Hepatocyte (in vitro differentiated cells): ENCODE measurements around the gene RGS3. TPM values are rescaled to one million over a fixed set of nuclear protein-coding genes. Genes with fewer than 3 reads are reported as not detected.

Source experiments
- DNase-seq: peaks from one replicate; pipeline ENCODE4 v3.0.0-alpha.2; 2016; ENCODE audit warnings: low spot score
- H2AFZ ChIP-seq: fragments of 200-600 bp; sonication (generic); 2 replicates; pipeline ENCODE4 v1.6.0; 2016; ENCODE audit warnings: antibody characterized with exemption, mild to moderate bottlenecking
- H3K27ac ChIP-seq: fragments of 200-600 bp; sonication (generic); 2 replicates; pipeline ENCODE4 v1.5.1; 2016; ENCODE audit warnings: mild to moderate bottlenecking
- H3K27me3 ChIP-seq: fragments of 200-600 bp; sonication (generic); 2 replicates; pipeline ENCODE4 v1.6.1; 2016
- H3K36me3 ChIP-seq: fragments of 200-600 bp; sonication (generic); replicated peaks from 2 replicates; pipeline ENCODE4 v1.5.1; 2016; ENCODE audit warnings: low read depth; ENCODE audit not compliant: insufficient read depth
- H3K4me1 ChIP-seq: fragments of 200-600 bp; sonication (generic); 2 replicates; pipeline ENCODE4 v1.5.1; 2016; ENCODE audit warnings: mild to moderate bottlenecking, moderate library complexity; ENCODE audit not compliant: insufficient read depth
- H3K4me2 ChIP-seq: fragments of 200-600 bp; sonication (generic); 2 replicates; pipeline ENCODE4 v1.6.0; 2016
- H3K4me3 ChIP-seq: fragments of 200-600 bp; sonication (generic); 2 replicates; pipeline ENCODE4 v1.5.1; 2016; ENCODE audit warnings: mild to moderate bottlenecking
- H3K79me2 ChIP-seq: fragments of 200-600 bp; sonication (generic); 2 replicates; pipeline ENCODE4 v1.6.0; 2017; ENCODE audit warnings: mild to moderate bottlenecking
- H3K9me2 ChIP-seq: fragments of 200-600 bp; sonication (generic); replicated peaks from 2 replicates; pipeline ENCODE4 v1.6.0; 2017; ENCODE audit warnings: mild to moderate bottlenecking; ENCODE audit not compliant: insufficient read depth
- H3K9me3 ChIP-seq: fragments of 200-600 bp; sonication (generic); 2 replicates; pipeline ENCODE4 v1.5.1; 2016; ENCODE audit warnings: low read depth, mild to moderate bottlenecking
- H4K20me1 ChIP-seq: fragments of 200-600 bp; sonication (generic); 2 replicates; pipeline ENCODE4 v1.6.0; 2016; ENCODE audit warnings: mild to moderate bottlenecking; ENCODE audit not compliant: insufficient read depth, poor library complexity, severe bottlenecking
- EZH2 ChIP-seq: fragments of 200-600 bp; sonication (generic); IDR thresholded peaks from 2 replicates; pipeline ENCODE4 v1.6.1; 2016; ENCODE audit warnings: antibody characterized with exemption, mild to moderate bottlenecking, borderline replicate concordance
- EZH2phosphoT487 ChIP-seq: fragments of 200-600 bp; sonication (generic); IDR thresholded peaks from one replicate; pipeline ENCODE4 v1.6.1; 2018; ENCODE audit warnings: antibody characterized with exemption, mild to moderate bottlenecking, low read depth, moderate library complexity; ENCODE audit not compliant: unreplicated experiment, severe bottlenecking
- WGBS: methylation state at CpG from one replicate; pipeline ENCODE4 v1.1.6; 2016; ENCODE audit warnings: low lambda C conversion rate; ENCODE audit errors: missing lambda C conversion rate; 5-methylcytosine and 5-hydroxymethylcytosine counted together
- polyA plus RNA-seq: library from polyadenylated mRNA; unstranded; fragments of >200 nt; fragmentation: Nextera tagmentation; extraction: Ambion mirVana; gene quantifications from 2 replicates; pipeline ENCODE4 v1.2.1, GENCODE V29; 2016
- total RNA-seq: library from RNA; depleted of rRNA; stranded (reverse); fragments of >200 nt; gene quantifications from 2 replicates; pipeline ENCODE4 v1.2.3, GENCODE V29; 2014
- TF ChIP-seq, protein P1 (sequence below): fragments of 200-600 bp; sonication (generic); IDR thresholded peaks from 2 replicates; pipeline ENCODE4 v1.5.1; 2016; ENCODE audit warnings: antibody characterized with exemption, mild to moderate bottlenecking; ENCODE audit not compliant: poor library complexity

Gene RGS3
- total and polyA plus RNA-seq, 2 experiments from 2014 or later, result 48.0 to 62.7 TPM

DNA sequence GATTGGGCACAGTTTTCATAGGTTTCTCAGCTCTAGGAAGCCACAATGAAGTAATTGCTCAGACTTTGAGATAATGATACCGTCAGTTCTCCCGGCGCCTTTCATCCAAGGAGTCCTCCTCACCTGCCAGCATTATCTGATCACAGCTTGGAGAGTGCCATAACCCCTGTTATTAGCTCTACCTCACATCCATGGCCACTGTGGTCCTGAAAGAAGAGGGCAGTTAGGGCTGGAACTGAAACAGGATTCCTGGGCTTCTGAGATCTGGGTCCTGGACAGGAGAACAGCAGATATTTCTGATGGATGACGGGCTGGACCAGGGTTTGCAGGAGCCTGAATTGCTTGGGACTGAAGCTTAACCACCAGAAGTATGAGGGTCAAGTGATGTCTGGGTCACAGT is 13.5 kb downstream of the RGS3 start:
- H3K9me2 ChIP-seq, result no peaks in the 10 kb centered on the region
- H2AFZ ChIP-seq, result no peak overlapping the region
- no peak overlapping the region for H3K4me3 ChIP-seq
- DNase-seq, result no peak
- no peaks in the 10 kb centered on the region for H3K4me1 ChIP-seq
- 81% methylated on average over 4 of the region's 4 CpGs for WGBS
- no peaks in the 10 kb centered on the region for H3K36me3 ChIP-seq
- H3K79me2 ChIP-seq, result no peaks in the 10 kb centered on the region
- no peak overlapping the region for H3K4me2 ChIP-seq
- no peak overlapping the region for H3K27ac ChIP-seq
- no peaks in the 10 kb centered on the region for H3K27me3 ChIP-seq
- H4K20me1 ChIP-seq, result no peaks in the 10 kb centered on the region
- TF ChIP-seq EZH2, result no peak
- TF ChIP-seq, protein P1, sequence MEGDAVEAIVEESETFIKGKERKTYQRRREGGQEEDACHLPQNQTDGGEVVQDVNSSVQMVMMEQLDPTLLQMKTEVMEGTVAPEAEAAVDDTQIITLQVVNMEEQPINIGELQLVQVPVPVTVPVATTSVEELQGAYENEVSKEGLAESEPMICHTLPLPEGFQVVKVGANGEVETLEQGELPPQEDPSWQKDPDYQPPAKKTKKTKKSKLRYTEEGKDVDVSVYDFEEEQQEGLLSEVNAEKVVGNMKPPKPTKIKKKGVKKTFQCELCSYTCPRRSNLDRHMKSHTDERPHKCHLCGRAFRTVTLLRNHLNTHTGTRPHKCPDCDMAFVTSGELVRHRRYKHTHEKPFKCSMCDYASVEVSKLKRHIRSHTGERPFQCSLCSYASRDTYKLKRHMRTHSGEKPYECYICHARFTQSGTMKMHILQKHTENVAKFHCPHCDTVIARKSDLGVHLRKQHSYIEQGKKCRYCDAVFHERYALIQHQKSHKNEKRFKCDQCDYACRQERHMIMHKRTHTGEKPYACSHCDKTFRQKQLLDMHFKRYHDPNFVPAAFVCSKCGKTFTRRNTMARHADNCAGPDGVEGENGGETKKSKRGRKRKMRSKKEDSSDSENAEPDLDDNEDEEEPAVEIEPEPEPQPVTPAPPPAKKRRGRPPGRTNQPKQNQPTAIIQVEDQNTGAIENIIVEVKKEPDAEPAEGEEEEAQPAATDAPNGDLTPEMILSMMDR, result no peak
- no peak for TF ChIP-seq EZH2phosphoT487
- H3K9me3 ChIP-seq, result no peaks in the 10 kb centered on the region

DNA sequence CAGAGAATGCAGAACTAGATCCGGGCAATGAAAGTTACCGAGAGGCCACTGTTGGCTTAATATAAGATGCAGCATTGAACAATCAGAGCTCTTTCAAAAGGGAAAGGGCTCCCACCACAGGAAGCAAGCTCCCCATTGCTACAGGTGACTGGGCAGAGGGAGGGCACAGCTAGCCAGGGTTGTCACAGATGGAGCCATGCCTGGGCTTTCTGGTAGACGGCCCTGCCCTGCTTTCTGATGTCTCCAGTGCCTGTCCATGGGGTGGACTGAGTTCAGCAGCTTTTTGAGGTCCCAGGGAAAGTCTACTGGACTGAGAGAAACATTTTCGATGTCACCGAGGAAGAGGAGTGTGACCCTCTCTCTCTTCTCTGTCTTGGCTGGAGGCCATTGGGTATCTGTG is 14.1 kb downstream of the RGS3 start:
- Histone ChIP-seq H3K79me2 (no peaks in the 10 kb centered on the region), H3K36me3 (no peaks in the 10 kb centered on the region), H3K27me3 (no peaks in the 10 kb centered on the region), H3K4me1 (no peaks in the 10 kb centered on the region), H3K27ac (no peak overlapping the region), H3K9me3 (no peaks in the 10 kb centered on the region), H4K20me1 (no peaks in the 10 kb centered on the region), H3K4me3 (no peak overlapping the region), H2AFZ (no peak overlapping the region), H3K9me2 (no peaks in the 10 kb centered on the region), H3K4me2 (no peak overlapping the region)
- TF ChIP-seq EZH2 (no peak), EZH2phosphoT487 (no peak)
- TF ChIP-seq, protein P1, result no peak
- 90% methylated on average over 5 of the region's 5 CpGs for WGBS
- peak; percentile 2 for DNase-seq

DNA sequence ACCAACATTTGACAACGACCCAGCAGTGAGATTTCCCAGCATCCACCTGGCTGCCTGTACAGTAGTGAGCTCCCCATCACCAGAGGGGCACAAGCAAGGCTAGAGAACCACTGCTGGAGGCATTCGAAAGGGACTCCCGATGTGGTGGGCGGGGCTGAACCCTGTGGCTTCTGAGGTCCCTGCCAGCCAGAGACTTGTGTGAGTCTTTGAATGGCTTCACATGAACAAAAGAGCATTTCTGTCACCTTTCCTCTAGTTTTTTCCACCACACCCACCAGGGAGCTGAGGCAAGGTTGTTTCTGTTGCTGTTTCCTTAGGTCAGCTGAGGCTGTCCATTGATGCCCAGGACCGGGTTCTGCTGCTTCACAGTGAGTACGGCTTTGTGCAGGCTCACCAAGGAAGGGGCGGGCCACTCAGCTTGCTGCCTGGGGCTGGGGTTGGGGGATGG is 15.7 kb downstream of the RGS3 start:
- Histone ChIP-seq H3K36me3 (no peaks in the 10 kb centered on the region), H3K4me1 (peaks cover under 1% of the 10 kb centered on the region), H3K4me3 (no peak overlapping the region), H3K79me2 (no peaks in the 10 kb centered on the region), H3K4me2 (no peak overlapping the region), H4K20me1 (no peaks in the 10 kb centered on the region), H3K9me2 (no peaks in the 10 kb centered on the region), H3K9me3 (no peaks in the 10 kb centered on the region), H2AFZ (no peak overlapping the region), H3K27ac (no peak overlapping the region), H3K27me3 (no peaks in the 10 kb centered on the region)
- 86% methylated on average over 7 of the region's 7 CpGs for WGBS
- TF ChIP-seq, protein P1, result no peak
- TF ChIP-seq EZH2 (no peak), EZH2phosphoT487 (no peak)
- DNase-seq, result peak; percentile 37

DNA sequence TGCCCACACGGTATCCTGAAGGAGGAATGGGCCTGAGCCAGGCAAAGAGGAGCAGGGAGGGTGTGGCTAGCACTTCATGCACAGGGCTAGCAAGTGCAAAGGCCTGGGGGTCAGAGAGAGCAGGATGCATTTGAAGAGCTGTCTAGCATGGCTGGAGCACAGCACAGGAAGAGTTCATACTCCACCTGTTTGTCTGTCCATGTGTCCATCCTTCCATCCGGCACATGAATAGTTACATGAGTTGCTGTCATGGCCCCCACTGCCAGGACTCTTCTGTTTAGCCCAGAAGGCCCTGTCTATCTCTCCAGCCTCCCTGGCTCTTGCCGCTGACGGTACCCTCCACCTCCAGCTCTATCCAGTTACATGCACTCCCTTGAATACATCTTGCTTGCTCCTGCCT is 17.1 kb downstream of the RGS3 start:
- H3K79me2 ChIP-seq, result no peaks in the 10 kb centered on the region
- H3K27ac ChIP-seq, result no peak overlapping the region
- H3K9me3 ChIP-seq, result no peaks in the 10 kb centered on the region
- 97% methylated on average over 4 of the region's 4 CpGs for WGBS
- H3K36me3 ChIP-seq, result no peaks in the 10 kb centered on the region
- no peak overlapping the region for H2AFZ ChIP-seq
- no peak overlapping the region for H3K4me3 ChIP-seq
- H4K20me1 ChIP-seq, result no peaks in the 10 kb centered on the region
- no peaks in the 10 kb centered on the region for H3K27me3 ChIP-seq
- H3K9me2 ChIP-seq, result no peaks in the 10 kb centered on the region
- no peak for DNase-seq
- H3K4me2 ChIP-seq, result no peak overlapping the region
- H3K4me1 ChIP-seq, result peaks cover 4% of the 10 kb centered on the region
- TF ChIP-seq EZH2phosphoT487, result no peak
- TF ChIP-seq EZH2, result no peak
- TF ChIP-seq, protein P1, result no peak
